HT-29 (cell line): ENCODE data around the gene KAT6B. TPM values are rescaled to one million over a fixed set of nuclear protein-coding genes. Genes with fewer than 3 reads are reported as not detected.
"Not testable (repeated sequence)": the region's sequence is repeated elsewhere in the genome, so short reads cannot be mapped to it uniquely, and the experiment has no call there.

Experiments
- DNase-seq: peaks from one replicate; pipeline ENCODE4 v3.0.0-alpha.2; 2015; ENCODE audit warnings: low spot score
- total RNA-seq: library from RNA; depleted of rRNA; stranded (reverse); fragments of >200 nt; shearing (Covaris generic); gene quantifications from 2 replicates; pipeline ENCODE4 v1.2.3, GENCODE V29; 2014; rRNA removed

KAT6B gene
- total RNA-seq = 15.7 and 17.2 TPM in 2 replicates

DNA sequence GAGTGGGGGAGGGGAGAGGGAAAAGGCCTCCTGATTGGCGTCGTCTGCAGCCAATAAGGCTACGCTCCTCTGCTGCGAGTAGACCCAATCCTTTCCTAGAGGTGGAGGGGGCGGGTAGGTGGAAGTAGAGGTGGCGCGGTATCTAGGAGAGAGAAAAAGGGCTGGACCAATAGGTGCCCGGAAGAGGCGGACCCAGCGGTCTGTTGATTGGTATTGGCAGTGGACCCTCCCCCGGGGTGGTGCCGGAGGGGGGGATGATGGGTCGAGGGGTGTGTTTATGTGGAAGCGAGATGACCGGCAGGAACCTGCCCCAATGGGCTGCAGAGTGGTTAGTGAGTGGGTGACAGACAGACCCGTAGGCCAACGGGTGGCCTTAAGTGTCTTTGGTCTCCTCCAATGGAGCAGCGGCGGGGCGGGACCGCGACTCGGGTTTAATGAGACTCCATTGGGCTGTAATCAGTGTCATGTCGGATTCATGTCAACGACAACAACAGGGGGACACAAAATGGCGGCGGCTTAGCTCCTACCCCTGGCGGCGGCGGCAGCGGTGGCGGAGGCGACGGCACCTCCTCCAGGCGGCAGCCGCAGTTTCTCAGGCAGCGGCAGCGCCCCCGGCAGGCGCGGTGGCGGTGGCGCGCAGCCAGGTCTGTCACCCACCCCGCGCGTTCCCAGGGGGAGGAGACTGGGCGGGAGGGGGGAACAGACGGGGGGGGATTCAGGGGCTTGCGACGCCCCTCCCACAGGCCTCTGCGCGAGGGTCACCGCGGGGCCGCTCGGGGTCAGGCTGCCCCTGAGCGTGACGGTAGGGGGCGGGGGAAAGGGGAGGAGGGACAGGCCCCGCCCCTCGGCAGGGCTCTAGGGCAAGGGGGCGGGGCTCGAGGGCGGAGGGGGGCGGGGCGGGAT is at the start of gene KAT6B:
KAT6B (plus strand) TSS at position 459 of the 903 bp plus-strand sequence. CDS start 16,258 bp downstream, outside the sequence.
- DNase-seq = peak; percentile 100

DNA sequence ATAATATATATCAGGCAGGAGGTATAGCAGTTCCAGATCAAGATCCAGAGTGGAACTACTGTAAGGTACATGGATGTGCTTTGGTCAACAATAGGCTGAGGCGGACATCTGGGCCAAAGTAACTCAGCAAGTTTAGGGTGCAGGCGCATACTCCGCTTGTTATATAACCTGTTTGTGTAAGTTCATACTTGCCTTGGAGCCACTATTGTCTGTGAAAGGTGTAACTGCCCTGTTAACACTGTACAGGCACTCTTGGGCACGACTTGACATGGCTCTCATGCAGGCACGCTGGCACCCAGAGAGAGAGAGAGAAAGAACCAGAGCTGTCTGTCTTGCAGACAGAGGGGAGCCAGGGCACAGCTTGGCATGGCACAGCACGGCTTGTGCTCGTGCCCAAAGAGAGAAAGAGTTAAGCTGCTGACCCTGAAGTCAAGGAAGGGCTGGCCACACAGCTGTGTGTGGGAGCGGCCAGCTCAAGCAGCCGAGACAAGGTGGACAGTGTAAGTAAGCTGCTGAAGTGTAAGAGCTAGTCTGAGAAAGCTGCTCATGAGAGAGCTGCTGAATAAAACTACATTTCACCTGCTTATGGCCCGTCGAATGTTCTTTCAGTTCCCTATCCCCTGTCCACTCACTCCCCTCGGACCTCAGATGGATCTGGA is 47.8 kb upstream of the KAT6B start:
- DNase-seq = no peak

DNA sequence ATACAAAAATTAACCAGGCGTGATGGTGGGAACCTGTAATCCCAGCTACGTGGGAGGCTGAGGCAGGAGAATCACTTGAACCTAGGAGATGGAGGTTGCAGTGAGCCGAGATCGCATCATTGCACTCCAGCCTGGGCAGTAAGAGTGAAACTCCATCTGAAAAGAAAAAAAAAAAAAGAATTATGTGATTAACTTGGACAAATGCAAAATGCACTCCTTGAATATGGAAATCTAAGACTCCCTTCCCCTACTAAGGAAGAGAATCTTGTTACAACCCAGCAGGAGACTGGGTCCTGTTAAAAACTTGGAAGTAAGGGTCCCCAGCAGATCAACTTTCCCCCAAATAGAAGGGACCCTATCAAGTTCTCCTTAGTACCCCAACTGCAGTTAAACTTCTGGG is 44.5 kb upstream of the KAT6B start:
- DNase-seq = not testable (repeated sequence)

- no peak for DNase-seq
These were observed 41.9 kb upstream of the KAT6B start for GRCh38 chr10:74784462-74784861.

- peak; percentile 22 for DNase-seq
These were observed 40.3 kb upstream of the KAT6B start for GRCh38 chr10:74786126-74786525.

GRCh38 chr10:74787457-74787856 is 38.9 kb upstream of the KAT6B start:
- no peak for DNase-seq

DNA sequence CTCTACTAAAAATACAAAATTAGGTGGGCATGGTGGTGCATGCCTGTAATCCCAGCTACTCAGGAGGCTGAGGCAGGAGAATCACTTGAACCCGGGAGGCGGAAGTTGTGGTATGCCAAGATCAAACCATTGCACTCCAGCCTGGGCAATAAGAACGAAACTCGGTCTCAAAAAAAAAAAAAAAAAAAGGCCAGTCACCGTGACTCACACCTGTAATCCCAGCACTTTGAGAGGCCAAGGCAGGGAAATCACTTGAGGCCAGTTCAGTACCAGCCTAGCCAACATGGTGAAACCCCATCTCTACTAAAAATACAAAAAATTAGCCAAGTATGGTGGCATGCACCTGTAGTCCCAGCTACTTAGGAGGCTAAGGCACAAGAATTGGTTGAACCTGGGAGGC is 34.4 kb upstream of the KAT6B start:
- not testable (repeated sequence) for DNase-seq

DNA sequence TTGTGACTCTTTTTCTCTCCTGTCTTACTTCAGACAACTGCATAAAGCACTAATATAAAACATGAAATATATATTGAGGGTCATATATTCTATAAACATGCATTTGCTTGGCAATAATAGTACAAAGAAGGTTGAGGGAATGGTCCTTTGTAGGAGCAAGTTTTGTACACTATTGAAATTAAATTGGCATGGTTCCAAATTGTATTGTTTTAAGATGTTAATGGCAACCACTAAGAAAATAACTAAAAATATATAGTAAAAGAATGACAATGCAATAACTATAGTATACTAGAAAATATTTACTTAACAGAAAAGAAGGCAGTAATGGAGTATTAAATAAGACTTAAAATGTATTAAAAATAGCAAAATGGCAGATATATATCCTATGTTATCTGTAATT is 33.7 kb upstream of the KAT6B start:
- no peak for DNase-seq

GRCh38 chr10:74793240-74793639 is 33.2 kb upstream of the KAT6B start:
- not testable (repeated sequence) for DNase-seq

DNA sequence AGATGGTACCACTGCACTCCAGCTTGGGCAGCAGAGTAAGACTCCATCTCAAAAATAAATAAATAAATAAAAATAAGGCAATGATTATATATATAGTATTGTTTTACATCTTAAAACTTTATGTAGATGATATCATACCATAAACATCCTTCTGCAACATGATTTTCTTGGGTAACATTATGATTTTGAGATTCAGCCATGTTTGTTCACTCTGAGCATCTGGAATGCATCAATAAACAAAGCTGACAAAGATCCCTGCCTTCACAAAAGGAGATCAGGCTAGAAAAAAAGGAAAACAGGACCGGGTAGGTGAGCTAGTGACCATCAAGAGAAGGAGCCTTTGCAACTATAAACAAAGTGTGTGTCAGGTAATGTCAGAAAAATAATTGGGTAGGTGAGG is 31.9 kb upstream of the KAT6B start:
- no peak for DNase-seq

- no peak for DNase-seq
These were observed 28.9 kb upstream of the KAT6B start for GRCh38 chr10:74797550-74797949.

- DNase-seq = no peak
These were observed 26.6 kb upstream of the KAT6B start for GRCh38 chr10:74799721-74800221.

DNA sequence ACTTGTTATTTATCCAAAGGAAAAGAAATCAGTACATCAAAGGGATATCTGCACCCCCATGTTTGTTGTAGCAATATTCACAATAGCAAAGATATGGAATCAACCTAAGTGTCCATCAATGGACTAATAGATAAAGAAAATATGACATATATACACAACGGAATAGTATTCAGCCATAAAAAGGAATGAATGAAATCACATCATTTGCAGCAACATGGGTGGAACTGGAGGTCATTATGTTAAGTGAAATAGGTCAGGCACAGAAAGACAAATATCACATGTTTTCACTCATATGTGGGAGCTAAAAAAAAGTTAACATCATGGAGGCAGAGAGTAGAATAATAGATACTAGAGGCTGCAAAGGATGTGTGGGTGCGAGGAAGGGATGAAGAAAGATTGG is 25.0 kb upstream of the KAT6B start:
- DNase-seq = no peak

DNA sequence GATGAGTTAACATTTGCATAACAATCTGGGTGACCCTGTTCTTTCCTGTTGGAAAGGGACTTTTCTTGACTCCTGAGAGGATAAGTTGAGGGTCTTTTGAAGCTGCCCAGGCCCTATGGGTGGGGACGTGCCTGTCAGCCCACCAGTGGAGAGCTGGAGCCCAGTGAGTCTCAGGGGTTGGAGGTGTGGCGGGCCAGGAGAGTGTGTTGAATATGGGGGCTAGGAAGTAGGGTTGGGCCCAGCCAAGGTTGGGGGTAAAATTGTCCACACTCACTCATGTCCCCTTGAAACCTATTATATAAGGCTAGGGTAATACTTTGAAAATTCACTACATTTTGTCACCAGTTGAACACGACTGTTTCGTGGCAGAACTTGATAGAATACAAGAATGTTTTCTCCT is 17.9 kb upstream of the KAT6B start:
- no peak for DNase-seq

DNA sequence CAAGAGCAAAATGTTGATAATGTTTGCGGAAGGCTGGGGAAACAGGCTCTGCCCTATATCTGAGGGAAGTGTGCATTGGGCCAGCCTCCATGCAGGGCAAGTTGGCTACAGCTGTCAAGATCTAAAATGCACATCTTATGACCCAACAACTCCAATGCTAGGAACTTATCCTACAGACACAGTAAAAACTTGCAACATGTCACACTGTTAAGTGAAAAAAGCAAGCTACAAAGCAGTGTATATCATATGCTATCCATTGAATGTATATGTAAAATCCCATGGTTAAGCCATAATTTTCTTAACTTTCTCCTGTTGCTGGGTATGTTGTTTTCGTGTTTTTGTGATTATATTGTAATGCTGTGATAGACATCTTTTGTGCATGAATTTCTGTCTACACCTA is 16.3 kb upstream of the KAT6B start:
- DNase-seq = no peak

DNA sequence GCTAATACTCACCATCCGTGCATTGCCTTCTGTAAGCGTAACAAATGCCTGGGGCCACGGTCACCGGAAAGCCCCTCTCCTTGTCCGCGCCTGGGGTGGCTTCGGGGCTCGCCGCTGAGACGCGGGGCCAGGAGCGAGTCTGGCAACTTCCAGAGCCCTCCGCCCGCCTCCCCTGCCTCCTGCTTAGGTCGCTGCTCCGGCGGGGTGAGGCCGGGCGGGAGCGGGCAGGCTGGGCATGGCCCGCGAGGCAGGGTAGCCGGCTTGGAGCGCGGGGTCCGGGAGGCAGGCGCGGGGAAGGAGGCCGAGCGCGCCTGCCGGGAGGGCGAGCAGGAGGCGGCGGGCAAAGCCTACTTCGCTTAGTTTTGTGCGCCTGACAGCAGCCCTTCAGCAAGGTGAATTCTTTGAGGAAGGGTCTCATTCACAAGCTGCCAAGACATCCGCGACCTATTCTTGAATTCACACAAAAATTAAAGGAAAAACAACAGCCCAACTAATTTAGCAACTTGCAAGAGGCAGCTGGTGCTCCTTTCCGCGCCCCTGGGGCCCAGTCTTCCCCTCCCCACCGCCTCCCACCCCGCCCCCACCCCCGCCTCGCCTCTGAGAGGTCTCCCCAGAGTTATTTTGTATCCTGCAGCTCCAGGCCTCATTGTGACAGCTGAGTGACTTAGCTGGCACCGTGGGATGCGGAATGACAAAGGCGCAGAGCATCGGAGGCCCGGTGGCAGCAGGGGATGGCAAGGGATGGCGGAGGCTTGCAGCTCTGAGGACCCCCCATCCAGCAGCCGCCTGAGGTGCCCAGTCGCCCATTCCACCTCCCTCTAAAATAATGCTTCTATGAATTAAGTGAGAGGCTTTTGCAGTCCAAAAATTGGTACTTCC is 12.8 kb upstream of the KAT6B start:
- no peak for DNase-seq

- no peak for DNase-seq
These were observed 11.6 kb upstream of the KAT6B start for GRCh38 chr10:74814797-74815196.

- DNase-seq = no peak
These were observed 9.4 kb upstream of the KAT6B start for GRCh38 chr10:74816824-74817498.

DNA sequence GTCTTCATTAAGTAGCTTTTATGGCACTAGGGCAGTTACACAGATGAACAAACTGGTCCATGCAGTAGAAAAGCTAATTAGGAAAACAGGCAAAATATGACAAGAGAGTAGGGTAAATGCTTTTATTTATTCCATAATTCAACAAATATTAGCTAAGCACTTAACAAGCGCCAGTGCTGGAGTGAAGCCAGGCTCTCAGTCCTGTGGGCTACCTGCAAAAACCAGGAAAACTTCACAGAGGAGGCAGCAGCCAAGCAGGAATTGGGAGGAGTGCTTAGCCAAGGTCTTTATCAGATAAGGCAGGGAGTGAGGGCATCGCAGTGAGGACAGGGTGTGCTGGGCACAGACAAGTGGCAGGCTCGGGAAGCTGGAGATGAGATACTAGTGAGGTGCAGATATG is 4.9 kb upstream of the KAT6B start:
- DNase-seq = peak; percentile 57

- no peak for DNase-seq
These were observed 4.3 kb upstream of the KAT6B start for GRCh38 chr10:74822101-74822500.

GRCh38 chr10:74822521-74823089 is 3.8 kb upstream of the KAT6B start:
- DNase-seq = no peak
